GM12878 (cell line): ENCODE measurements around the gene FSTL4. TPM values are rescaled to one million over a fixed set of nuclear protein-coding genes. Genes with fewer than 3 reads are reported as not detected.

Experiments
- ATAC-seq: fragments of 200-7000 bp; cut with Tn5 transposase; 3 replicates; pipeline ENCODE4 v1.9.1; 2020; ENCODE audit warnings: mild to moderate bottlenecking, moderate library complexity
- BruUV-seq: library from RNA; stranded (reverse); fragments of 400-500 nt; replicated peaks from 2 replicates; lab custom pipeline; 2021; lab: Mats Ljungman, UMichigan
- CTCF ChIA-PET: fragments of 300-600 bp; sonication (Branson Sonifier 250); formaldehyde crosslinking; extraction: SDS; loops from one replicate; lab custom pipeline; 2021; ENCODE audit warnings: inconsistent platforms; lab: Yijun Ruan, JAX
- POLR2A ChIA-PET: fragments of 350-600 bp; formaldehyde crosslinking; extraction: SDS; loops from one replicate; lab custom pipeline; 2021; ENCODE audit warnings: inconsistent platforms; lab: Charles Lee
- RAD21 ChIA-PET: fragments of 300-600 bp; sonication (Branson Sonifier 250); formaldehyde crosslinking; loops from one replicate; lab custom pipeline; 2023; ENCODE audit warnings: antibody characterized with exemption; ENCODE audit not compliant: unreplicated experiment; lab: Charles Lee
- SMC1A ChIA-PET: fragments of 300-600 bp; sonication (Branson Sonifier 250); formaldehyde crosslinking; loops from one replicate; lab custom pipeline; 2023; ENCODE audit not compliant: unreplicated experiment, uncharacterized antibody; lab: Charles Lee
- DNase-seq: peaks from one replicate; pipeline ENCODE4 v3.0.0-alpha.2; 2011; ENCODE audit warnings: low read depth, low spot score
- FAIRE-seq: peaks from 3 replicates; lab custom pipeline; 2011; peaks lifted over from hg19 to GRCh38; lab: Jason Lieb, UNC
- H2AFZ ChIP-seq: 2 replicates; pipeline ENCODE4 v1.6.0; 2011; ENCODE audit warnings: low read depth, low read length, control low read depth; ENCODE audit not compliant: control insufficient read depth
- H3K27ac ChIP-seq: 2 replicates; pipeline ENCODE4 v1.5.1; 2011; ENCODE audit warnings: control low read depth; ENCODE audit not compliant: control insufficient read depth, insufficient read depth
- H3K27me3 ChIP-seq, 2 experiments: replicated peaks in 1 of 2; 2 replicates each; pipeline versions ENCODE4 v1.6.0 to v1.6.1; 2011; ENCODE audit warnings: low read length in 1 of 2; ENCODE audit not compliant: control insufficient read depth in 2 of 2, insufficient read depth in 2 of 2
- H3K36me3 ChIP-seq, 2 experiments: 2 replicates each; pipeline ENCODE4 v1.5.1; 2011; ENCODE audit warnings: low read length in 1 of 2; ENCODE audit not compliant: control insufficient read depth in 2 of 2, insufficient read depth in 2 of 2
- H3K4me1 ChIP-seq: 2 replicates; pipeline ENCODE4 v1.6.1; 2011; ENCODE audit warnings: mild to moderate bottlenecking, low read length, moderate library complexity, mixed read lengths; ENCODE audit not compliant: control insufficient read depth, insufficient read depth
- H3K4me2 ChIP-seq: 2 replicates; pipeline ENCODE4 v1.6.0; 2011; ENCODE audit warnings: control low read depth; ENCODE audit not compliant: control insufficient read depth, insufficient read depth
- H3K4me3 ChIP-seq: fragments of 200-600 bp; sonication (generic); 2 replicates; pipeline ENCODE4 v1.5.1; 2016
- H3K79me2 ChIP-seq: 2 replicates; pipeline ENCODE4 v1.6.0; 2011; ENCODE audit warnings: low read length; ENCODE audit not compliant: control insufficient read depth, insufficient read depth
- H3K9ac ChIP-seq: 2 replicates; pipeline ENCODE4 v1.8.0; 2011; ENCODE audit warnings: low read length, control low read depth, mixed read lengths; ENCODE audit not compliant: control insufficient read depth, insufficient read depth
- H3K9me3 ChIP-seq: replicated peaks from 3 replicates; pipeline ENCODE4 v1.5.1; 2011; ENCODE audit warnings: mild to moderate bottlenecking, low read length; ENCODE audit not compliant: control insufficient read depth, insufficient read depth
- H4K20me1 ChIP-seq: 2 replicates; pipeline ENCODE4 v1.6.0; 2011; ENCODE audit not compliant: control insufficient read depth, insufficient read depth
- BMI1 ChIP-seq: fragments of 450-650 bp; IDR thresholded peaks from 2 replicates; pipeline ENCODE4 v1.6.1; 2016; ENCODE audit warnings: mild to moderate bottlenecking, moderate library complexity, borderline replicate concordance
- CREB1 ChIP-seq: IDR thresholded peaks from 2 replicates; pipeline ENCODE4 v1.6.1; 2012; ENCODE audit warnings: low read depth, mild to moderate bottlenecking, inconsistent platforms
- ETV6 ChIP-seq, 2 experiments: fragments of 450-650 bp in 1 of 2; IDR thresholded peaks in 1 of 2; conservative IDR thresholded peaks in 1 of 2; 2 replicates each; pipeline ENCODE4 v1.6.1; 2014; ENCODE audit warnings: antibody characterized with exemption in 1 of 2, borderline replicate concordance in 1 of 2, low read depth in 1 of 2, mild to moderate bottlenecking in 1 of 2, moderate library complexity in 1 of 2
- NFXL1 ChIP-seq: fragments of 450-650 bp; IDR thresholded peaks from 2 replicates; pipeline ENCODE4 v1.6.1; 2017; ENCODE audit warnings: antibody characterized with exemption, mild to moderate bottlenecking, borderline replicate concordance
- NFYA ChIP-seq: IDR thresholded peaks from 2 replicates; pipeline ENCODE4 v1.6.1; 2011; ENCODE audit warnings: low read depth, mild to moderate bottlenecking, low read length, improper control_type of control experiment, borderline replicate concordance
- NR2C1 ChIP-seq: fragments of 450-650 bp; IDR thresholded peaks from 2 replicates; pipeline ENCODE4 v1.6.1; 2017; ENCODE audit warnings: antibody characterized with exemption, mild to moderate bottlenecking, moderate library complexity
- RB1 ChIP-seq: fragments of 450-650 bp; formaldehyde crosslinking; IDR thresholded peaks from 2 replicates; pipeline ENCODE4 v1.6.1; 2017; ENCODE audit warnings: mild to moderate bottlenecking, borderline replicate concordance
- SPI1 ChIP-seq: IDR thresholded peaks from 2 replicates; pipeline ENCODE4 v1.6.1; 2011; ENCODE audit warnings: low read depth, mild to moderate bottlenecking, low read length, moderate library complexity, borderline replicate concordance; ENCODE audit not compliant: insufficient read depth
- SREBF1 ChIP-seq: IDR thresholded peaks from 2 replicates; pipeline ENCODE4 v1.6.1; 2012; ENCODE audit warnings: mild to moderate bottlenecking, low read length
- SREBF2 ChIP-seq: IDR thresholded peaks from 2 replicates; pipeline ENCODE4 v1.6.1; 2012; ENCODE audit warnings: mild to moderate bottlenecking, low read length
- SRF ChIP-seq, 2 experiments: IDR thresholded peaks; 2 replicates each; pipeline ENCODE4 v1.6.1; 2011; ENCODE audit warnings: low read depth in 2 of 2, low read length in 2 of 2, mild to moderate bottlenecking in 1 of 2, moderate library complexity in 1 of 2
- YBX1 ChIP-seq: fragments of 450-650 bp; IDR thresholded peaks from 2 replicates; pipeline ENCODE4 v1.6.1; 2016; ENCODE audit warnings: antibody characterized with exemption
- YY1 ChIP-seq: IDR thresholded peaks from 2 replicates; pipeline ENCODE4 v1.6.1; 2011; ENCODE audit warnings: low read depth, mild to moderate bottlenecking, low read length
- ZNF384 ChIP-seq: IDR thresholded peaks from 2 replicates; pipeline ENCODE4 v1.6.1; 2012; ENCODE audit warnings: low read depth, mild to moderate bottlenecking, low read length, improper control_type of control experiment, borderline replicate concordance
- WGBS: methylation state at CpG from one replicate; pipeline ENCODE4 v1.1.6; 2016; ENCODE audit warnings: low lambda C conversion rate; ENCODE audit not compliant: insufficient replicate concordance, insufficient coverage; ENCODE audit errors: missing lambda C conversion rate; 5-methylcytosine and 5-hydroxymethylcytosine counted together
- in situ Hi-C: fragments of 300-500 bp; cut with MboI; formaldehyde crosslinking; loops from 9 replicates; pipeline ENCODE4 v1.14.3; 2018; ENCODE audit warnings: mixed read lengths
- intact Hi-C: fragments of 100-400 bp; cut with micrococcal nuclease; formaldehyde crosslinking; loops from one replicate; pipeline ENCODE4 v1.14.2; 2022; ENCODE audit not compliant: unreplicated experiment
- polyA plus RNA-seq, 11 experiments: library from polyadenylated mRNA; depleted of rRNA in 4 of 11; unstranded in 6 of 11; stranded (reverse) in 5 of 11; fragments of >200 nt; fragmentation: Nextera tagmentation in 4 of 11; fragmentation: Illumina TruSeq in 1 of 11; extraction: Ambion mirVana in 4 of 11; extraction: Trizol in 1 of 11; gene quantifications; 1 replicate in 1 of 11; 2 replicates in 10 of 11; pipeline versions ENCODE4 v1.2.1 to v1.2.3, GENCODE V29; 2011 to 2016; ENCODE audit warnings: inconsistent platforms in 2 of 11, missing spikeins in 2 of 11, low read depth in 1 of 11
- total RNA-seq, 4 experiments: library from RNA; depleted of rRNA in 3 of 4; stranded (reverse); fragments of >200 nt in 3 of 4; fragmentation: Illumina TruSeq in 1 of 4; extraction: Trizol in 1 of 4; gene quantifications; 2 replicates each; pipeline versions ENCODE4 v1.2.1 to v1.2.3, GENCODE V29; 2013 to 2021
- TF ChIP-seq, protein P1 (sequence below): fragments of 450-650 bp; IDR thresholded peaks from 2 replicates; pipeline ENCODE4 v1.6.1; 2016; ENCODE audit warnings: mild to moderate bottlenecking

FSTL4 gene
- total and polyA plus RNA-seq, 10 of the 15 experiments (the other 5 are each of a cell fraction or from before 2014, with no cell fraction given): 0.01 to 0.79 (median 0.21) TPM; not detected in 6

DNA sequence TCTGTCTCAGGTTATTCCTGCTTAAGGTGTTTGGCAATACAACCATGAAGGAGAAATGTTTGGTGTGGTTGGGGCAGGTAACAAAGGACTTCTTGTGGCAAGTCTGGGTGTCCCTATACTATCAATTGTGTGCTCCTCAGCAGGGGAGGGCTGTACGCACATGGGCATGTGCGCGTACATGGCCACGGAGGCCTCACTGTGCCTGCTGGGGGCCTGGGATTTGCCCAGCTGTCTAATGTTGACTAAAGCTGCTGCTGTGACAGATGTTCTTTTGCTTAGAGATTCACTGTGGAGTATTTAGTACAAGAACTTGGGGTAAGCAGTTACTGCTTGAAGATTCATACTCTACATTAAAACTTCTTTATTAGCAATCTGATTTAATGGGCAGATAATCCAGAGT lies 463.0 kb downstream of the FSTL4 start (continued):
- TF ChIP-seq YY1: no peak
- TF ChIP-seq YBX1: no peak
- no peak for TF ChIP-seq ZNF384
- no peak for TF ChIP-seq NR2C1
- TF ChIP-seq RB1: no peak
- no peak for TF ChIP-seq NFYA
- TF ChIP-seq SREBF2: no peak
- TF ChIP-seq SREBF1: no peak
- TF ChIP-seq SPI1: no peak

GRCh38 chr5:133147815-133148567 lies 464.4 kb downstream of the FSTL4 start:
- BruUV-seq: no TSS peak
- H3K9ac ChIP-seq: no peak overlapping the region
- FAIRE-seq: no peak

More at GRCh38 chr5:133147815-133148567, 464.4 kb downstream of the FSTL4 start:
- Histone ChIP-seq H3K27ac (no peak overlapping the region), H3K4me2 (no peak overlapping the region), H2AFZ (no peak overlapping the region), H3K79me2 (no peaks in the 10 kb centered on the region), H3K4me3 (no peak overlapping the region), H3K36me3 (no peaks in the 10 kb centered on the region), H3K9me3 (no peaks in the 10 kb centered on the region; the same call in 2 of the 3 replicates), H4K20me1 (no peaks in the 10 kb centered on the region), H3K27me3 (no peaks in the 10 kb centered on the region), H3K4me1 (no peaks in the 10 kb centered on the region)
- in situ Hi-C loops: no loop called here
- TF ChIP-seq BMI1 (no peak), SPI1 (no peak), ETV6 (conservative IDR thresholded peaks at IDR 0.05 in 1 of 2, IDR thresholded peaks at IDR 0.05 in 1 of 2; ENCODE audit: borderline replicate concordance in 1 of 2, low read depth in 1 of 2) (no peak), SRF (IDR thresholded peaks at IDR 0.05; ENCODE audit: low read depth in 2 of 2, low read length in 2 of 2) (no peak), NFXL1 (no peak), CREB1 (no peak)
- TF ChIP-seq, protein P1, sequence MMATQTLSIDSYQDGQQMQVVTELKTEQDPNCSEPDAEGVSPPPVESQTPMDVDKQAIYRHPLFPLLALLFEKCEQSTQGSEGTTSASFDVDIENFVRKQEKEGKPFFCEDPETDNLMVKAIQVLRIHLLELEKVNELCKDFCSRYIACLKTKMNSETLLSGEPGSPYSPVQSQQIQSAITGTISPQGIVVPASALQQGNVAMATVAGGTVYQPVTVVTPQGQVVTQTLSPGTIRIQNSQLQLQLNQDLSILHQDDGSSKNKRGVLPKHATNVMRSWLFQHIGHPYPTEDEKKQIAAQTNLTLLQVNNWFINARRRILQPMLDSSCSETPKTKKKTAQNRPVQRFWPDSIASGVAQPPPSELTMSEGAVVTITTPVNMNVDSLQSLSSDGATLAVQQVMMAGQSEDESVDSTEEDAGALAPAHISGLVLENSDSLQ: no peak
- ChIA-PET CTCF (no interaction called here), SMC1A (no interaction called here), POLR2A (no interaction called here), RAD21 (no interaction called here)
- ATAC-seq (no peak), DNase-seq (no peak)
- WGBS: 48% methylated on average over 7 of the region's 7 CpGs
- intact Hi-C loops: no loop called here
